Ramos (cell line): ENCODE results near the gene SLC1A7.

Source experiments
- in situ Hi-C: fragments of 300-500 bp; cut with MboI; formaldehyde crosslinking; loops from one replicate; pipeline ENCODE4 v1.14.3; 2022; ENCODE audit warnings: low sequenced_read_pairs; ENCODE audit not compliant: unreplicated experiment

SLC1A7 gene

GRCh38 chr1:53080769-53081168 lies 61.7 kb downstream of the SLC1A7 start:
- in situ Hi-C loops, result no loop called here

- in situ Hi-C loops, result no loop called here
These were observed 62.4 kb downstream of the SLC1A7 start for GRCh38 chr1:53080041-53080440.

GRCh38 chr1:53079251-53079650 lies 63.2 kb downstream of the SLC1A7 start:
- in situ Hi-C loops, result no loop called here

GRCh38 chr1:53078333-53079101 lies 63.9 kb downstream of the SLC1A7 start:
- in situ Hi-C loops, result no loop called here

GRCh38 chr1:53077599-53077965 lies 64.9 kb downstream of the SLC1A7 start:
- in situ Hi-C loops, result no loop called here

GRCh38 chr1:53076721-53077598 lies 65.5 kb downstream of the SLC1A7 start:
- in situ Hi-C loops, result no loop called here

GRCh38 chr1:53076165-53076564 lies 66.3 kb downstream of the SLC1A7 start:
- in situ Hi-C loops, result no loop called here

GRCh38 chr1:53075761-53076163 lies 66.7 kb downstream of the SLC1A7 start:
- in situ Hi-C loops, result no loop called here

- in situ Hi-C loops, result no loop called here
These were observed 67.2 kb downstream of the SLC1A7 start for GRCh38 chr1:53075206-53075605.

- in situ Hi-C loops, result no loop called here
These were observed 67.9 kb downstream of the SLC1A7 start for GRCh38 chr1:53074313-53075154.

- in situ Hi-C loops, result no loop called here
These were observed 68.5 kb downstream of the SLC1A7 start for GRCh38 chr1:53073868-53074311.

GRCh38 chr1:53073287-53073686 lies 69.2 kb downstream of the SLC1A7 start:
- in situ Hi-C loops, result no loop called here

- in situ Hi-C loops, result no loop called here
These were observed 70.5 kb downstream of the SLC1A7 start for GRCh38 chr1:53071915-53072314.

GRCh38 chr1:53071167-53071865 lies 71.1 kb downstream of the SLC1A7 start:
- in situ Hi-C loops, result no loop called here

GRCh38 chr1:53070621-53071020 lies 71.8 kb downstream of the SLC1A7 start:
- in situ Hi-C loops, result no loop called here

GRCh38 chr1:53069663-53070327 lies 72.6 kb downstream of the SLC1A7 start:
- in situ Hi-C loops, result no loop called here

- in situ Hi-C loops, result no loop called here
These were observed 73.2 kb downstream of the SLC1A7 start for GRCh38 chr1:53069265-53069662.

GRCh38 chr1:53068314-53069099 lies 73.9 kb downstream of the SLC1A7 start:
- in situ Hi-C loops, result no loop called here

- in situ Hi-C loops, result no loop called here
These were observed 74.6 kb downstream of the SLC1A7 start for GRCh38 chr1:53067886-53068285.
